Activated T-helper 9 cell treated with anti-CD3 and anti-CD28 coated beads, Interleukin-2, amount 50 U/mL, for 16 hours (primary cell): ENCODE results near the gene NBPF9.
"Not testable (repeated sequence)": the region's sequence is repeated elsewhere in the genome, so short reads cannot be mapped to it uniquely, and the experiment has no call there.

Experiments
- DNase-seq: peaks from one replicate; pipeline ENCODE4 v3.0.0-alpha.2; 2020; ENCODE audit warnings: low read depth

The NBPF9 gene

GRCh38 chr1:149103109-149104081, at the start of gene NBPF9:
Gene NBPF9, minus strand, starts transcription at chr1:149103551. Its CDS starts 21,412 bp downstream, at chr1:149082139.
- DNase-seq: peak; percentile 22

GRCh38 chr1:149149909-149150308, 46.6 kb upstream of the NBPF9 start:
- not testable (repeated sequence) for DNase-seq

DNA sequence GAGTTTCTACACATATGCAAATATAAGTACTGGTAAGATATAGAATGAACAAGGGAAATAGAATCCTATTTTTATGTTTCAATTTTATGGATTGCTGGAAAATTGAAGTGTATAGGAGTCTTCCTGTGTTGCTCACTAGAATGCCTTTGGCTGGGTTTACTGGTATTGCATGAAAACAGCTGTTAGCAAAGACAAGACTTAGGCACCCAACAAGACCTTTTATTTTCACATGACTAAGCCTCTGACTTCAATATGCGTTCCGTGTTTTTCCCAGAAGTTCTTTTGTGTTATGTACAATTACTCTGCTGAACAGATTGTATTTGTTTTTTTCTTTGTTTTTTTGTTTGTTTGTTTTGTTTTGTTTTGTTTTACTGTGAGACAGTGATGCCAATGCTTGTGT, 34.2 kb upstream of the NBPF9 start:
- not testable (repeated sequence) for DNase-seq

- DNase-seq: not testable (repeated sequence)
Measured at GRCh38 chr1:149130938-149131337, 27.6 kb upstream of the NBPF9 start.

- DNase-seq: not testable (repeated sequence)
Measured at GRCh38 chr1:149129245-149129644, 25.9 kb upstream of the NBPF9 start.

GRCh38 chr1:149126555-149127145, 23.3 kb upstream of the NBPF9 start:
- not testable (repeated sequence) for DNase-seq

DNA sequence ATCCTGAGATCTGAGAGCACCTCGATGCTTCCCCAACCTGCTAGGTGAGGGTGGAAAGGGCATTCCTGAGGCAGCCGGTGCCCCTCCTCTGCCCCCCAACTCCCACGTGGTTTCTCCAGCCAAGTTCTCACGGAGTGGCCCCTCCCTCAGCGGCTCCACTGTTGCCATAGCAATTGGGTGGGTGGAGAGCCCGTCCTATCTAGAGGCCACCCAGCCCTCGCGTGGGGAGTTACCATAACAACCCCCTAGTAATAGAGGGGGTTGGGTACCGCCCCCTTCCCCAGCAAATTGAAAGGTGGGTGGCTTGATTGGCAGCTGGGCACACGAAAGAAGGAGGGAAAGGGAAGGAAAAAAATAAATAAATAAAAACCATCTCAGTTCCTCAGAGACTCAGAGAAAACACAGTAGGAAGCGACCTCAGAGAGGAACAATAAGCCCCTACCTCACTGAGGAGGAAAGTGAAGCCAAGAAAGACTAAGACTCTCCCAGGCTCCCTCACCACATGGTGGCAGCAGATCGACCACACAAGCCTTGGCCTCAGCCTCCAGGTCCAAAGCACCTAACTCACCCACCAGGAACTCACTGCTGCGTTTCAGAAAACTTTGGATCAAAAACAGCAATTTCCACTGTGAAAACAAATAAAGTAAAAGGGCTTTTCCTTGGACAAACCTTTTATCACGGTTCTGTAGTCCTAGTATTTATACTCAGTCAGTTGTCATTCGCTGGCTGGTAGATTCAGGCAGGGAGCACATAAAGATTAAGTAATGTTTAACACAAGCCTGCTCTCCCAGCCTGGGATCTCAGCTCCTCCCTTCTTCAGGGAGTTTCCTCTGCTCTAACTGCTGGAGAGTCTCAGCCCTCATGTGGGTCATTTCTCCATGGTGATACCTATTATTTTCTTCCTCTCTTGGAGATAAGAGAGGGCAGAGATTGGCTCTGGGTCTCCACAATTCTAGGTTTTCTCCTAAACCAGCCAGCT, 20.9 kb upstream of the NBPF9 start:
- DNase-seq: not testable (repeated sequence)

DNA sequence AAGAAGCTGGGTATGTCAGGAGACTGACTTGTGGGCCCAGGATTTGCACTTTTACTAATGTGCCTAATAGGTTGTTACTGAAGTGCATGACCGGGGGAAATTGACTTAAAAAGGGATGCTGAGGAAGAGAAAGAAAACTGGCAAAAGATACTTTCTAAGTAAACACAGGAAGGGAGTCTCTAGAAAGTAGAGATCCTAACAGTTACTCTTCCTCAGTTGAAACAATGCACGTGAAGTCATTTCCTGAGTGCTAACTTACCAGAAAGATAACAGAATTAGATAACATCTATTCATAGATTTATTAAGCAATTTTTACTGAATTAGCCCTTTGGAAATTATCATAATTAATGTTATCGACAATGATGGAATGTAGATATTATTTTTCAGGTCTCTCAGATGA, 9.5 kb upstream of the NBPF9 start:
- DNase-seq: not testable (repeated sequence)

GRCh38 chr1:149110343-149110742, 7.0 kb upstream of the NBPF9 start:
- DNase-seq: not testable (repeated sequence)

DNA sequence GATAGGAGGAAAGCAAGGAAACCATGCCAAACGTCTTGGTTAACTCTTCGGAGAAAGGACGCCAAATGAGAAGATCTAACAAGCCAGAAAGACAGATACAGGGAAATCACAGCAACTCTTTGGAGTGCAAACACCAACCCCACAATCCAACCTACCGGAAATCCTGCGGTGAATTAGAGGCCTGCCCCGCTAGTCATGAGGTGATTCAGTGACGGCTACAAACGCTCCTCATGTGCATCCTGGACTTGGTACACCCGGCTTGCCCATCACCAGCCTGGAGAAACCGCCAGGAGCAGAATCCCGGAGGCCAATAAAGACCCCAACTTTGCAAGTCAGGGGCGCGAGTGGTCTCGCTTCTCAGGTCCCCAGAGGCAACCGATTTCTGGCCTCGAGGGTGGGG, 777 bp downstream of the NBPF9 start:
- peak; percentile 3 for DNase-seq

GRCh38 chr1:149098276-149098675, 5.1 kb downstream of the NBPF9 start:
- DNase-seq: not testable (repeated sequence)

DNA sequence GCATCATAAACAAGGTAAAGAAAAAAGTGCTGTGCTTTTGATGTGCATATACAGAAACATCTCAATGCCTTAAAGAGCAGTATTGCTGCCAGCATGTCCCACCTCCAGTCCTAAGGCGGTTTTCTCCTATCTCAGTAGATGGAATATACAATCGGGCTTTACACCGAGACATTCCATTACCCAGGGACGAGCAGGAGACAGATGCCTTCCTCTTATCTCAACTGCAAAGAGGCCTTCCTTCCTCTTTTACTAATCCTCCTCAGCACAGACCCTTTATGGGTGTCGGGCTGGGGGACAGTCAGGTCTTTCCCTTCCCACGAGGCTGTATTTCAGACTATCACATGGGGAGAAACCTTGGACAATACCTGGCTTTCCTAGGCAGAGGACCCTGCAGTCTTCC, 10.2 kb downstream of the NBPF9 start:
- DNase-seq: not testable (repeated sequence)

- not testable (repeated sequence) for DNase-seq
Measured at GRCh38 chr1:149075505-149076127, 27.7 kb downstream of the NBPF9 start.

DNA sequence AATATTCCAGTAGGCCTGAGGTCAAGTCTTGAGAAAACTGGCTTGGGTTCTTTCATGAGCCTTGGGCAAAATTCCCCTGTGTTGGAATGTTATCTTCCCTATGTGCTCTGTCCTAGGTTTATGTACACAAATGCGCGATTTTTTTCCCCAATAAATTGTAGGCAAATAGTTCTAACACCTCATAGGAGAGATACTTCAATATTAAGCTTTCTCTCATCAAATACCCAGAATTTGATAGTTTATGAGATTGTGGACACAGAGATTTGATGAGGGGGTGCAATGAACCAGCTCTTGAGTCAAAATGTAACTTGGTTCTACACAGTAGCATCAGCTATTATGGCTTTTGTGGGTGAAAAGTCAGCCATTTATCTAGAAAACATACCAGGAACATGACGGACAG, 38.7 kb downstream of the NBPF9 start:
- not testable (repeated sequence) for DNase-seq

- DNase-seq: not testable (repeated sequence)
Measured at GRCh38 chr1:149043056-149043455, 60.3 kb downstream of the NBPF9 start.

DNA sequence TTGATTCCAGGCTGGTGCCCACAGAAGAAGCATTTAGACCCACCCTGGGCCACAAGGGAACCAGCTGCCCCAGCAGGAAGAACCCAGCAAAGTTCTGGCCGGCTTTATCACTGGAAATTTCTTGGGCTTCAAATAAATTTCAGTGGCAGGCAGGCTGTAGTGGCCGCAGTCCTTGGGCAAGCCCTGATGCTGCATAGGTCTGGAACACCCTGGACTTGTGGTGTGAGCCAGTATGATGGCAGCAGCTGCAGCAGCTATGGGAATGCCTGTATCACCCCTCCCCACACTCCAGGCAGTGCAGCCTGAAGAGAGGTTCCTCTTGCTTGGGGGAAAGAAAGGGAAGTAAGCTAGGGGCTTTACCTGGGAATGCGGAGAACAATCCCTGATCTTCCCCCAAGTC, 69.4 kb downstream of the NBPF9 start:
- not testable (repeated sequence) for DNase-seq

- DNase-seq: not testable (repeated sequence)
Measured at GRCh38 chr1:149024327-149024726, 79.0 kb downstream of the NBPF9 start.

- DNase-seq: not testable (repeated sequence)
Measured at GRCh38 chr1:149018577-149018976, 84.8 kb downstream of the NBPF9 start.

GRCh38 chr1:149016626-149017025, 86.7 kb downstream of the NBPF9 start:
- DNase-seq: not testable (repeated sequence)

DNA sequence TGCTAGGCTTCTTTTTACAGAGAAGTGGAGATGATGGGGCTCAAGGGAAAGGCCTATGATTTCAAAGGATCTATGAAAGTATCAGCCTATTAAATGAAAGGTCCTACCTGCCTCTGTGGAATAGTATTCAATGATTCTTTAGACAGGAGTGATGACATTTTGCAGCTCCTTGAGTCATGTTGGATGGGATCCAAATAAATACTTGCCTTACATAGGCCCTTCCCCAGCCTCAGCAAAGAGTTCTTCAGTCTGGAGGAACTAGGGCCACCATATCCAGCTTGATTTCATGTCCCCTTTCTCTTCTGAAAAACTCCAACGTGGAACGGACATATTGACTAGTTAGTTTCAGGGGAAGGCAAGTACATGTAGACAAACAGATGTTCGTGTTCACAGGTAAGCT, 87.8 kb downstream of the NBPF9 start:
- DNase-seq: not testable (repeated sequence)

DNA sequence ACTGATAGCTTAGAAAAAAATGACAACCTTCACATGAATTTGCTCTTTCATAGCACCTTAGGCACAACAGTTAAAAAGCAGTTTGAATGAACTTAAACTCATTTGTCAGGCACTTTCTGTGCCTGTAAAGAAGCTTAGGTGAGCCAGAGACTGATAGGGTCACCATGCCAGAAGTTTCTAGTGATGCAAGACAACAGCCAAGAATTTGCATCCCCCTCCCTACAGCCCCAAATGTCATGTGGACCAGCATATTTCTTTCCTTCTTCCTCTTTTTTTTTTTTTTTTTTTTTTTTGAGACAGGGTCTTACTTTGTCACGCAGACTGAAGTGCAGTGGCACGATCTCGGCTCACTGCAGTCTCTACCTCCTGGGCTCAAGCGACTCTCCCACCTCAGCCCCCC, 89.8 kb downstream of the NBPF9 start:
- DNase-seq: not testable (repeated sequence)
